ENCODE data around the gene AQP1. TPM values are rescaled to one million over a fixed set of nuclear protein-coding genes. Genes with fewer than 3 reads are reported as not detected.

AQP1 gene
- total and polyA plus RNA-seq, 10 of the 15 experiments (the other 5 are each of a cell fraction or from before 2014, with no cell fraction given): 0.03 to 0.64 TPM; not detected in 8

DNA sequence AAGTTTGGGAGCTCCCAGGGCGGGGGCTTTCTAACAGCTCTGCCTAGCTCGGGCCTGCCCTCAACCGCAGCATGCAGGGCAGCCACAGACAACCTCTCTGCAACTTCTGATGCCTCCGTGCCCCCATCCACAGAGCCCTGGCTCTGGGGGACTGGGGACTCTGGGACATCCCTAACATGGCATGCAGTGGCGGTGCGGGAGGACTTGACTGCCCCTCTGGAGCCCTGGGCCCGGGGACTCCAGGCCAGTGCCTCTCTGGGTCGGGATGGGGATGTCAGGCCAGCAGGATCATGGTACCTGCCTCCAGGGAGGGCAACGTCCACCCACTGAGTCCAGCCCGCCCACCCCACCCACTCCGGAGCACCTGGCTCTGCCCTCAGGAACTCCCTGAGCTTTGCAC lies 520 bp upstream of the AQP1 start:
- ChIA-PET RAD21 (ENCODE audit: unreplicated experiment) (no interaction called here), SMC1A (ENCODE audit: uncharacterized antibody, unreplicated experiment) (no interaction called here), POLR2A (no interaction called here), CTCF (no interaction called here)
- no peak for DNase-seq (ENCODE audit: low read depth, low spot score)
- H2AFZ ChIP-seq (ENCODE audit: control insufficient read depth, low read depth, low read length): no peak overlapping the region
- no peaks in the 10 kb centered on the region for H3K79me2 ChIP-seq (ENCODE audit: control insufficient read depth, insufficient read depth, low read length)
- no peak overlapping the region for H3K9ac ChIP-seq (ENCODE audit: control insufficient read depth, insufficient read depth, low read length)
- TF ChIP-seq CHD1 (IDR thresholded peaks at IDR 0.05; ENCODE audit: low read depth, low read length): no peak
- TF ChIP-seq, protein P1, sequence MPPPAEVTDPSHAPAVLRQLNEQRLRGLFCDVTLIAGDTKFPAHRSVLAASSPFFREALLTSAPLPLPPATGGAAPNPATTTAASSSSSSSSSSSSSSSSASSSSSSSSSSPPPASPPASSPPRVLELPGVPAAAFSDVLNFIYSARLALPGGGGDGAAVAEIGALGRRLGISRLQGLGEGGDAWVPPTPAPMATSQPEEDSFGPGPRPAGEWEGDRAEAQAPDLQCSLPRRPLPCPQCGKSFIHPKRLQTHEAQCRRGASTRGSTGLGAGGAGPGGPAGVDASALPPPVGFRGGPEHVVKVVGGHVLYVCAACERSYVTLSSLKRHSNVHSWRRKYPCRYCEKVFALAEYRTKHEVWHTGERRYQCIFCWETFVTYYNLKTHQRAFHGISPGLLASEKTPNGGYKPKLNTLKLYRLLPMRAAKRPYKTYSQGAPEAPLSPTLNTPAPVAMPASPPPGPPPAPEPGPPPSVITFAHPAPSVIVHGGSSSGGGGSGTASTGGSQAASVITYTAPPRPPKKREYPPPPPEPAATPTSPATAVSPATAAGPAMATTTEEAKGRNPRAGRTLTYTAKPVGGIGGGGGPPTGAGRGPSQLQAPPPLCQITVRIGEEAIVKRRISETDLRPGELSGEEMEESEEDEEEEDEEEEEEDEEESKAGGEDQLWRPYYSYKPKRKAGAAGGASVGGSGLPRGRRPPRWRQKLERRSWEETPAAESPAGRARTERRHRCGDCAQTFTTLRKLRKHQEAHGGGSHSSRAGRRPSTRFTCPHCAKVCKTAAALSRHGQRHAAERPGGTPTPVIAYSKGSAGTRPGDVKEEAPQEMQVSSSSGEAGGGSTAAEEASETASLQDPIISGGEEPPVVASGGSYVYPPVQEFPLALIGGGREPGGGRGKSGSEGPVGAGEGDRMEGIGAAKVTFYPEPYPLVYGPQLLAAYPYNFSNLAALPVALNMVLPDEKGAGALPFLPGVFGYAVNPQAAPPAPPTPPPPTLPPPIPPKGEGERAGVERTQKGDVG (CRISPR knock-in tag; IDR thresholded peaks at IDR 0.05): no peak
- TF ChIP-seq IKZF1 (conservative IDR thresholded peaks at IDR 0.05): no peak
- TF ChIP-seq BRCA1 (IDR thresholded peaks at IDR 0.05; ENCODE audit: low read depth, low read length): no peak
- TF ChIP-seq ZNF274 (IDR thresholded peaks at IDR 0.05; ENCODE audit: insufficient read depth, insufficient read length): no peak
- TF ChIP-seq, protein P2, sequence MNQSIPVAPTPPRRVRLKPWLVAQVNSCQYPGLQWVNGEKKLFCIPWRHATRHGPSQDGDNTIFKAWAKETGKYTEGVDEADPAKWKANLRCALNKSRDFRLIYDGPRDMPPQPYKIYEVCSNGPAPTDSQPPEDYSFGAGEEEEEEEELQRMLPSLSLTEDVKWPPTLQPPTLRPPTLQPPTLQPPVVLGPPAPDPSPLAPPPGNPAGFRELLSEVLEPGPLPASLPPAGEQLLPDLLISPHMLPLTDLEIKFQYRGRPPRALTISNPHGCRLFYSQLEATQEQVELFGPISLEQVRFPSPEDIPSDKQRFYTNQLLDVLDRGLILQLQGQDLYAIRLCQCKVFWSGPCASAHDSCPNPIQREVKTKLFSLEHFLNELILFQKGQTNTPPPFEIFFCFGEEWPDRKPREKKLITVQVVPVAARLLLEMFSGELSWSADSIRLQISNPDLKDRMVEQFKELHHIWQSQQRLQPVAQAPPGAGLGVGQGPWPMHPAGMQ (IDR thresholded peaks at IDR 0.05; ENCODE audit: borderline replicate concordance): no peak
- TF ChIP-seq SIN3A (IDR thresholded peaks at IDR 0.05; ENCODE audit: low read depth, low read length): no peak
- TF ChIP-seq CHD4 (IDR thresholded peaks at IDR 0.05): no peak
- TF ChIP-seq HDAC2 (IDR thresholded peaks at IDR 0.05): no peak
- no peak for TF ChIP-seq SP1 (IDR thresholded peaks at IDR 0.05; ENCODE audit: low read depth, low read length)
- TF ChIP-seq, protein P3, sequence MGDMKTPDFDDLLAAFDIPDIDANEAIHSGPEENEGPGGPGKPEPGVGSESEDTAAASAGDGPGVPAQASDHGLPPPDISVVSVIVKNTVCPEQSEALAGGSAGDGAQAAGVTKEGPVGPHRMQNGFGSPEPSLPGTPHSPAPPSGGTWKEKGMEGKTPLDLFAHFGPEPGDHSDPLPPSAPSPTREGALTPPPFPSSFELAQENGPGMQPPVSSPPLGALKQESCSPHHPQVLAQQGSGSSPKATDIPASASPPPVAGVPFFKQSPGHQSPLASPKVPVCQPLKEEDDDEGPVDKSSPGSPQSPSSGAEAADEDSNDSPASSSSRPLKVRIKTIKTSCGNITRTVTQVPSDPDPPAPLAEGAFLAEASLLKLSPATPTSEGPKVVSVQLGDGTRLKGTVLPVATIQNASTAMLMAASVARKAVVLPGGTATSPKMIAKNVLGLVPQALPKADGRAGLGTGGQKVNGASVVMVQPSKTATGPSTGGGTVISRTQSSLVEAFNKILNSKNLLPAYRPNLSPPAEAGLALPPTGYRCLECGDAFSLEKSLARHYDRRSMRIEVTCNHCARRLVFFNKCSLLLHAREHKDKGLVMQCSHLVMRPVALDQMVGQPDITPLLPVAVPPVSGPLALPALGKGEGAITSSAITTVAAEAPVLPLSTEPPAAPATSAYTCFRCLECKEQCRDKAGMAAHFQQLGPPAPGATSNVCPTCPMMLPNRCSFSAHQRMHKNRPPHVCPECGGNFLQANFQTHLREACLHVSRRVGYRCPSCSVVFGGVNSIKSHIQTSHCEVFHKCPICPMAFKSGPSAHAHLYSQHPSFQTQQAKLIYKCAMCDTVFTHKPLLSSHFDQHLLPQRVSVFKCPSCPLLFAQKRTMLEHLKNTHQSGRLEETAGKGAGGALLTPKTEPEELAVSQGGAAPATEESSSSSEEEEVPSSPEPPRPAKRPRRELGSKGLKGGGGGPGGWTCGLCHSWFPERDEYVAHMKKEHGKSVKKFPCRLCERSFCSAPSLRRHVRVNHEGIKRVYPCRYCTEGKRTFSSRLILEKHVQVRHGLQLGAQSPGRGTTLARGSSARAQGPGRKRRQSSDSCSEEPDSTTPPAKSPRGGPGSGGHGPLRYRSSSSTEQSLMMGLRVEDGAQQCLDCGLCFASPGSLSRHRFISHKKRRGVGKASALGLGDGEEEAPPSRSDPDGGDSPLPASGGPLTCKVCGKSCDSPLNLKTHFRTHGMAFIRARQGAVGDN (IDR thresholded peaks at IDR 0.05): no peak
- TF ChIP-seq YBX1 (IDR thresholded peaks at IDR 0.05): no peak
- TF ChIP-seq, protein P4, sequence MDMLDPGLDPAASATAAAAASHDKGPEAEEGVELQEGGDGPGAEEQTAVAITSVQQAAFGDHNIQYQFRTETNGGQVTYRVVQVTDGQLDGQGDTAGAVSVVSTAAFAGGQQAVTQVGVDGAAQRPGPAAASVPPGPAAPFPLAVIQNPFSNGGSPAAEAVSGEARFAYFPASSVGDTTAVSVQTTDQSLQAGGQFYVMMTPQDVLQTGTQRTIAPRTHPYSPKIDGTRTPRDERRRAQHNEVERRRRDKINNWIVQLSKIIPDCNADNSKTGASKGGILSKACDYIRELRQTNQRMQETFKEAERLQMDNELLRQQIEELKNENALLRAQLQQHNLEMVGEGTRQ (IDR thresholded peaks at IDR 0.05; ENCODE audit: borderline replicate concordance, low read depth, low read length): no peak
- TF ChIP-seq, protein P5, sequence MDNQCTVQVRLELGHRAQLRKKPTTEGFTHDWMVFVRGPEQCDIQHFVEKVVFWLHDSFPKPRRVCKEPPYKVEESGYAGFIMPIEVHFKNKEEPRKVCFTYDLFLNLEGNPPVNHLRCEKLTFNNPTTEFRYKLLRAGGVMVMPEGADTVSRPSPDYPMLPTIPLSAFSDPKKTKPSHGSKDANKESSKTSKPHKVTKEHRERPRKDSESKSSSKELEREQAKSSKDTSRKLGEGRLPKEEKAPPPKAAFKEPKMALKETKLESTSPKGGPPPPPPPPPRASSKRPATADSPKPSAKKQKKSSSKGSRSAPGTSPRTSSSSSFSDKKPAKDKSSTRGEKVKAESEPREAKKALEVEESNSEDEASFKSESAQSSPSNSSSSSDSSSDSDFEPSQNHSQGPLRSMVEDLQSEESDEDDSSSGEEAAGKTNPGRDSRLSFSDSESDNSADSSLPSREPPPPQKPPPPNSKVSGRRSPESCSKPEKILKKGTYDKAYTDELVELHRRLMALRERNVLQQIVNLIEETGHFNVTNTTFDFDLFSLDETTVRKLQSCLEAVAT (IDR thresholded peaks at IDR 0.05): no peak
- no peak overlapping the region for H3K27ac ChIP-seq (ENCODE audit: control insufficient read depth, insufficient read depth)
- H3K4me3 ChIP-seq: no peak overlapping the region
- H3K4me2 ChIP-seq (ENCODE audit: control insufficient read depth, insufficient read depth): no peak overlapping the region
- H4K20me1 ChIP-seq (ENCODE audit: control insufficient read depth, insufficient read depth): no peaks in the 10 kb centered on the region
- BruUV-seq (replicated peaks): no TSS peak
- H3K9me3 ChIP-seq (replicated peaks; ENCODE audit: control insufficient read depth, insufficient read depth, low read length): no peaks in the 10 kb centered on the region
- 43% methylated on average over 11 of the region's 11 CpGs for WGBS (ENCODE audit: insufficient coverage, insufficient replicate concordance, low lambda C conversion rate, missing lambda C conversion rate)
- in situ Hi-C loops (cut with MboI) (no loop called here), intact Hi-C loops (cut with micrococcal nuclease; ENCODE audit: unreplicated experiment) (no loop called here)
- H3K27me3 ChIP-seq (replicated peaks in 1 of 2; ENCODE audit: control insufficient read depth in 2 of 2, insufficient read depth in 2 of 2, low read length in 1 of 2): no peaks in the 10 kb centered on the region
- H3K36me3 ChIP-seq (ENCODE audit: control insufficient read depth in 2 of 2, insufficient read depth in 2 of 2, low read length in 1 of 2): no peaks in the 10 kb centered on the region
- H3K4me1 ChIP-seq (ENCODE audit: control insufficient read depth, insufficient read depth, low read length): no peaks in the 10 kb centered on the region
- FAIRE-seq: no peak
- ATAC-seq: no peak
